H54 (cell line): ENCODE measurements around the gene C2CD4D.

ENCODE experiments used
- DNase-seq: peaks from one replicate; pipeline ENCODE4 v3.0.0; 2011; ENCODE audit warnings: low spot score, mixed read lengths; ENCODE audit not compliant: insufficient read length
- FAIRE-seq: peaks from 3 replicates; lab custom pipeline; 2011; peaks lifted over from hg19 to GRCh38; lab: Jason Lieb, UNC
- POLR2A ChIP-seq: IDR thresholded peaks from 2 replicates; pipeline ENCODE4 v1.6.1; 2011; ENCODE audit warnings: low read depth, mild to moderate bottlenecking, low read length

The C2CD4D gene

DNA sequence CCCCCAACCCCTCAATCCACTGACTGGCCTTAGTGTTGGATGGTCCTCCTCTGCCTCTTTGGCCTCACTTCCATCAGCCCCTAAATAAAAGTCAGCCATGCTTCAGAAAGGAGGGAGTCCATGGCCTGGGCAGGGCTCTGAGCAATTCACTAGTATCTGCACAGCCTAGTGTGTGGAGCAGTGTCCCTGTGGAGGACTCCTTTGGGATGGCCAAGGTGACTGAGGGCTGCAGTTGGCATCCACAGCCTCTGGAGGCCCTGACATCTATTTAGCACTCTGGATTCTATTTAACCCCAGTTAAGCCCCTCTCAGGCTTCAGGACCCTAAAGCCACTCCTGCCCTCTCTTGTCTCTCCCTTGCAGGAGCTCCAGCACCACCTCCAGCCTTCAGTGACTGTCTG, 10.3 kb upstream of the C2CD4D start:
- FAIRE-seq, result no peak

DNA sequence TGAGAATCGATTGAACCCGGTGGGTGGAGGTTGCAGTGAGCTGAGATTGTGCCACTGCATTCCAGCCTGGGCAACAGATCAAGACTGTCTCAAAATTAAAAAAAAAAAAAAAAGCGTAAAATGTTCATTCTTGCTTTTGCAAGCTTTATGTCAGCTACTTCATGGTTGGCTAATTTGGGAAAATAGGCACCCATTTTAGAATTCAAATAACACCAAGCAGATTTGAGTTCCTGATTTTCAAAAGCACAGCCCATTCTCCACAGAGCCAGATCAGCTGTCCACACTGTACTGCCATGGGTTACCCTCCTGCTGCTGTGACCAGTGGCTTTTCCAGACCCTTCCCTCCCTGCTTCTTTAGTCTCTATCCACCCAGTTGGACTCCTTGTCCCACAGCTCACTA, 9.5 kb upstream of the C2CD4D start:
- DNase-seq (no peak), FAIRE-seq (no peak)
- TF ChIP-seq POLR2A, result no peak

More for the DNA sequence above, 10.3 kb upstream of the C2CD4D start:
- no peak for TF ChIP-seq POLR2A
- DNase-seq, result no peak

DNA sequence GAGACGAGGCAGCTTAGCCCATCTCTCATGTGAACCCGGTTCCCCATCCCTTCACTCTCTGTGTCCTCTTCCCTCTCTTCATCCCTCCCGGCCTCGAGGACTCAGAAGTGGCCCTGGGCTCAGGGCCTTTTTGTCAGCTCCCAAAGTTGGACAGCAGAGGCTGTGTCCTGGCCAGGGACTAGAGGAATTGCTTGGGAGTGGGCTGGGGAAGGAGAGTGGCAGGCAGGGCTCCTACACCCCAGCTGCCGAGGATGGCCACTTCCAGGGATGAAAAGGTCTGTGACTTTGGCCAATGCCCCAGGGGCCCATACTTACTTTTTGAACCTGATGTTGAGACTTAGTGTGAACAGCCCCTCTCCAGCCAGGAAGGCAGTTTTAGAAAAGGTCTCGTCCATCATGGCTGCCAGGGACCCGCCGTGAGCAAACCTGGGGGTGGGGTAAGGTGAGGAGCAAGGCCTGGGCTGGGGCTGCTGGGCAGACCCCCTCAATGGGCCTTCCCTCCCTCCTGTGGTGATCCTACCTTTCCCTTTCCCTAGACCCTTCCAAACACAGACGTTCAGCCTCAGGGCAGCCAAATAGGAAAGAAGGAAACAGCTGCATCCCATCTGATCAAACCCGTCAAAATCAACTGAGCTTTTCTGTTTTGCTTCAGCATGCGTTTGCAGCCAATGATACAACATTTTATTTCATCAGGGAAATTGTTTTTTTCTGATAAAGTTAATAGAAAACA, 8.4 kb upstream of the C2CD4D start:
- FAIRE-seq, result no peak
- TF ChIP-seq POLR2A, result no peak
- DNase-seq, result no peak

DNA sequence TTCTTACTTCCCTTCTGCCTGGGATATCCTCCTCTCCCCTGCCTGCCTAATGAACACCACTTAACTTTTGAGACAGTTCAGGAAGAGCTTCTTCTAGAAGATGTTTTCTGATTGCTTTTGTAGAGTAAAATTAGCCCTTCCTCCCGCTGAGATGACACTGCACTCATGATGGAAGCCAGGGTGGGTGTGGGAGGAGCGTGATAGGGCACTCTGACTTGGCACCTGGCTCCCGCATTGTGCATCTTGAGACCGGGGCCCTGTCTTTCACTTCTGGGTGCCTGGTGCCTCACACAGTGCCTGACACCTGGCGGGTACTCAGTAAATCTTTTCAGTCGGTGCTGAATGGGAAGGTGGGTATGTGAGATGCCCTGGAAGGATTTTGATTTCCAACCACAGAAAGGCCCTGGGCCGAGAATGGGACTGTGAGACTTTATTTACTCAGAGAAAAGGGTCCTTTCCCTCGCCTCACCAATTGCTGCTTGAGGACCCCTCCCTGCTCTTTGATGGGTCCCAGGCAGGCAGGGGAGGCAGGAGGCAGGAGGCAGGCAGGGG, 7.1 kb upstream of the C2CD4D start:
- TF ChIP-seq POLR2A, result no peak
- FAIRE-seq (no peak), DNase-seq (no peak)

DNA sequence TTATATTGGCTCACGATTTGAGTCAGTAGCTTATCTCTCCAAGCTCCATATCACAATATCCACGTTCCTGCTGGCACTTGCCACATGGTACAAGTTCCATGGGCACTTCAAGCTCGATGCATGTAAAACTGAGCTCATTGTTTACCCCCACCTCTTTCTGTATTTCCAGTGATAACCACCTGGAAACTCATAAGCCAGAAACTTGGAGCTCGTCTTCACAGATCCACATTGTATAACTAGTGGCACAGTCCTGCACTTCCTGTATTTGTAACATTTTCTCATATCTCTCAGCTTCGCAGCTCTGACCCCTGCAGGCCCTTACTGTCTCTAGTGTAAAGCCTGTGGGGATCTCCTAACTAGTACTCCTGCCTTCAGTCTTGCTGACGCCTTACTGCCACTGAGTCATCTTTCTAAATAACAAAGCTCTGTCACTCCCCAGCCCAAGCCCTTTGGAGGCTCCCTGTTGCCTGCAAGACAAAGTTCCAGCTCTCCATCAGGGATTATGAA, 6.5 kb upstream of the C2CD4D start:
- no peak for TF ChIP-seq POLR2A
- no peak for DNase-seq
- no peak for FAIRE-seq

DNA sequence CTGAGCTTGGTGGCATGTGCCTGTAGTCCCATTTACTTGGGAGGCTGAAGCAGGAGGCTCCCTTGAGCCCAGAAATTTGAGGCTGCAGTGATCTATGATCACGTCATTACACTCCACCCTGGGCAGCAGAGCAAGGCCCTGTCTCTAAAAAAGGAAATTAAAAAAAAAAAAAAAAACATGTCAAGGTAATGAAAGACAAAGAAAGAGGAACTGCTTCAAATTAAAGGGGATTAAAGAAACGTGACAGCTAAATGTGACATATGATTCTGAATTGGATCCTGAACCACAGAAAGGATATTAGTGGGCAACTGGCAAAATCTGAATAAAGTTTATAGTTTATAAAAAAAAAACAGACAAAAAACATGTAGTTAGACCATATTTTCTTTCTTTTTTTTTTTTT, 3.8 kb upstream of the C2CD4D start:
- FAIRE-seq (no peak), DNase-seq (no peak)
- no peak for TF ChIP-seq POLR2A

DNA sequence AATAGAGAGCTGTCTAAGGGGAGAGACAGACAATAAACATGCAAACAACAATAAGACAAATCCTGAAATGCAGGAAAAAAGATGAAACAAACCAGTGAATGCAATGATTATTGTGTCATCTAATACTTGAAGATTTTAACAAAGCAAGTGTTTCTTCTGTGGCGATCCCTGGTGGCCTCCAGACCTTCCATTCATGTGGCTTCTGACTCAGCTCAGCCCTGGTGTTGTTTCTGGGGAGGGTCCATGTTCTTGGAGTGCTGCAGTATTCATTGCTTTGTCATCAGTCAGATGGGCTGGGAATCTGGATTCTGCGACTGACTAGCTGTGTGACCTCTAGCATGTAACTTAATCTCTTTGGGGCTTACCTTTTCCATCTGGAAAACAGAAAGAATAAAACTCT, 1.5 kb upstream of the C2CD4D start:
- TF ChIP-seq POLR2A, result no peak
- DNase-seq (no peak), FAIRE-seq (no peak)

DNA sequence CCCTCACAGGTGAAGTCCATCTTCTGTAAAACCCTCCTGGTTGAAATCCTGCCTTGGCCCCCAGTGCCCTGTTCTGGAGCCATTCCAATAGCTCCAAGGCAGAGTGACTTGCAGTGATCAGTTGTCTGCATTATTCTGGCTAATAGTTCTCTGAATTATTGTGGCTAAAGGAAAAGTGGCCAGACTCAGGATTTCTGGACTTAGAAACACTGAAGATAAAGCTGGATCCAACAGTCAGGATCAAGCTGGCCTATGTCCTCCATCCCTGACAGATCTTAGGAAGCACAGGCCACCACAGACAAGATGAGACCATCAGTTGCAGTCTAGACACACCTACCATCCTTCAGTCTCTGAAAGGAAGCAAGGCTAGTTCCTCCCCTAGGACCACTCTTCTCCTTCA, 801 bp upstream of the C2CD4D start:
- DNase-seq (no peak), FAIRE-seq (no peak)
- TF ChIP-seq POLR2A, result no peak

DNA sequence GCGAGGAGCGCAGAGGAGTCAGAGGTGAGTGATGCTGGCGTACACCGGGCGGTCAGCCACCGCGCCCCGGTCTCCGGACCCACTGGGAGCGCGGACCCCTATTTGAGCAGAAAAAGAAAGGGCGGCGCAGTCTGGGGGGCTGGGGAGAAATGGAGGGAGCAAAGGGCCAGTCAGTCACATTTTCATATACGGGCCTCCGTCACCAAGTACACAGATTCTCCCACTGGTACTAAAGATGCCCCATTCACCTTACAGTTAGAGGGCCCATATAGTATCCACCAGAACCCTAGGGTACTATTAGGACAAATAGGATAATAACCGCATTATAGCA, 573 bp downstream of the C2CD4D start:
- TF ChIP-seq POLR2A, result no peak
- DNase-seq, result no peak
- no peak for FAIRE-seq

DNA sequence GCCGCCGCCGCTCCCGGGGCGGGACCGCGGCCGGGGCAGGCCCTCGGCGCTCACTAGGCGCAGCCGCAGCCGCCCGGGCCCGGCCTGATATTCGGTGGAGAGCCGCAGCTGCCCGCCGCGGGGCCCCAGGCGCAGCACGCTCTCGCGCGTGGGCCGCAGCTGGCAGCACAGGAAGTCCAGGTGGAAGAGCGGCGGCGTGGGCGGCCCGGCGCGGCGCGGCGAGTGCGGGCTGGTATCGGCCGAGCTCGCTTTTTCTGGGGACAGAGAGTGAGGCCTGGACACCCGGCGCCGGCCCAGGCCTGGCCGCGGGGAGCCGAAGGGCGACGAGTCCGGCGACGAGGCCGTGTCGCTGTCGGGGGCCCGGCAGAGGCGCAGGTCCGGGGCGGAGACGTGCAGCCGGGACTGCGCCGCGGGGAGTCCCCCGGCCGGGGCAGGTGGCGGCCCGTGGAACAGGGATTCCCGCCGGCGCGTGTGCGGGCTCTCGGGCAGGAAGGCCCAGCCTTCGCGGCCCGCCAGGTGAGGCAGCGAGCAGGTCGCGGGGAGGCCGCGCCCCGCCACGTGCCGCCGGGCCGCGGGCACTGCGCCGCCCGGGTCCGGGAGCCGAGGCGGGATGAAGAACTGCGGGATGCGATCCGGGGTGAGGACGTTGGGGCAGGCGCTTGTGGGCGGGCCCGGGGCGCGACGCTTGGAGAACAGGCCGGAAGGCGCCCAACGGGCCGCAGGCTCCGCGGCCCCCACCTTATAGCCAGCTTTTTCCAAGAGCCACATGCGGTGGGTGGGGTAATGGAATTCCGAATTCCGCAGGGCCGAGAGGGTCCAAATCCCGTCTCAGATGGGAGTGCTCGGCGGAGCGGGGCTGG, 1.2 kb downstream of the C2CD4D start:
- no peak for FAIRE-seq
- no peak for DNase-seq
- no peak for TF ChIP-seq POLR2A

DNA sequence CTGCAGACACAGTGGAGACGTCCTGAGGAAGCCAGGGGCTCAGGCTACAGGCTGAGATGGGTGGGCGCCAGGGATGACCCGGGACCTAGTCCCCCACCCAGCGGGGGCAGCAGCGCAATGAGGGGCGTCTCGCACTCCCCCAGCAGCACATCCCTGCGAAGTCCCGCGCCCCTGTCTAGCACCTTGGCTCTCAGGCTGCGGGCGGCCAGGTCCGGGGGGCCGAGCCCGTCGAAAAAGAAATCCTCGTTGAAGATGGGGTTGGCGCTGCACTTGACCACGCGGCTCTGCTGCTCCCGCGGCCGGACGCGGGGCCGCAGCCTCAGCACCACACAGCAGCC, 1.8 kb downstream of the C2CD4D start:
- no peak for FAIRE-seq
- no peak for TF ChIP-seq POLR2A
- no peak for DNase-seq

DNA sequence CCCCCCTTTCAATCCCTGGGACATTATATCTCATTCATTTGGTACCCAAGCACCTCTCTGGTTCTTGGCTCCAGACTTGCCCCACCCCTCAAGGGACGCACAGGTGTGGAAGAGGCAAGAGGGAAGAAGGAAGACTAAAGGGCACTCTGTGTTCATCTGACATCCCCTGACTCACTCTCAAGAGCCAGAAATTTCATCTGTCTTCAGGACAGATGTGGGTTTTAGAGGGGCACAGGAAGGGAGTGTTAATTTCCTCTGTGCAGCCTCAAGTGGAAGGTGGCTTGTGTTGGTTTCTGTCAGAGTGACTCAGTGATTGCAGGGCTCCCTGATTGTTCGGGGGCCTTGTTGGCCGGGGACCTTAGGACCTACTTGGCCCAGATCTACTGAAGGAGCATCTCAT, 2.4 kb downstream of the C2CD4D start:
- no peak for FAIRE-seq
- TF ChIP-seq POLR2A, result no peak

DNA sequence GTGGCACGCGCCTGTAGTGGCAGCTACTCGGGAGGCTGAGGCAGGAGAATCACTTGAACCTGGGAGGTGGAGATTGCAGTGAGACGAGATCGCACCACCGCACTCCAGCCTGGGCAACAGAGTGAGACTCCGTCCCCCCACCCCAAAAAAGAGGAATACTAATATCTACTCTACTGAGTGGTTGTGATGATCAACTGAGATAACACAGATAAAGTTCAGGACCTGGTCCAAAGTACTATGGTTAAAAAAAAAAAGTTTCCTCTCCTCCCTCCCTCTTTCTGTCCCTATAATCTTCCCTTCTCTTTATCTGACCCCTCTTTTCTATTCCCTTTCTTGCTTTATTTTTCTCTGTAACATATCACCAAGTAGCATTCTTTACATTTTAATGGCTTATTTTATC, 4.0 kb downstream of the C2CD4D start:
- no peak for TF ChIP-seq POLR2A
- FAIRE-seq, result no peak

More for the DNA sequence above, 2.4 kb downstream of the C2CD4D start:
- no peak for DNase-seq

DNA sequence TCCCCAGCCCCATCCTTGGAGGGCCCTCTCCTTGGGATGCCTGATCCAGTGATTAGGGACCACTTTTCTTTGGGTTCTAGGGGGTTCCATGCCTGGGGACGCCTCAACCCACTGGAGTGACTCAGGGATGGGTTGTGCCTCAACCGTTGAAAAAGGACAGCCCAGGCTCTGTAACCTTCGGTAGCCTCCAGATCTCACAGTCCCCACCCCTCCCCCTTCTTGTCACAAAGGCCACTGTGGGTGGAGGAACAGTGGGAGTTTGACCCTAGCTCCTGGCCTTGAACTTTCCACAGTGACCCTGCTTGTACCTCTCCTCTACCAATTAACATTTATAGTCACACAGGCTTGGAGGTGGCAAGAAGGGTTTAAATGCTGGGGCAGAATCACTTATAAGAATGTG, 5.4 kb downstream of the C2CD4D start:
- DNase-seq (no peak), FAIRE-seq (no peak)
- no peak for TF ChIP-seq POLR2A

More for the DNA sequence above, 4.0 kb downstream of the C2CD4D start:
- DNase-seq, result no peak
